ENCODE measurements around the gene SBF1. TPM values are rescaled to one million over a fixed set of nuclear protein-coding genes. Genes with fewer than 3 reads are reported as not detected.

Gene SBF1
- total RNA-seq, 1 experiment from 2014 or later: 82.1 TPM

- Mint-ChIP-seq H3K4me3 (ENCODE audit: unreplicated experiment) (no peak overlapping the region), H3K27ac (ENCODE audit: low read depth, unreplicated experiment) (no peak overlapping the region), H3K9me3 (ENCODE audit: unreplicated experiment) (no peaks in the 10 kb centered on the region), H3K4me1 (ENCODE audit: insufficient read depth, unreplicated experiment) (no peaks in the 10 kb centered on the region), H3K36me3 (ENCODE audit: insufficient read depth, unreplicated experiment) (peaks cover 33% of the 10 kb centered on the region), H3K27me3 (ENCODE audit: insufficient read depth, unreplicated experiment) (no peaks in the 10 kb centered on the region)
- intact Hi-C loops (cut with micrococcal nuclease): no loop called here
- no peak for TF ChIP-seq CTCF (IDR thresholded peaks at IDR 0.05; ENCODE audit: unreplicated experiment)
- BruUV-seq (replicated peaks): no TSS peak
- POLR2A ChIA-PET: interaction anchor here (1.1 to 1.5 kb wide), 2 partner anchors 11 to 44 kb away, joined by 3 to 4 read pairs; partner anchors contain the start of genes SYCE3 and TYMP
- CTCF ChIA-PET: interaction anchor here (0.6 to 0.7 kb wide), 2 partner anchors 94 to 102 kb away, joined by 3 to 4 read pairs; no protein-coding TSS in a partner anchor
- DNase-seq (ENCODE audit: unreplicated experiment): no peak
These were observed 44.3 kb upstream of the SBF1 start for GRCh38 chr22:50519151-50519550.

- intact Hi-C loops (cut with micrococcal nuclease): no loop called here
- Mint-ChIP-seq H3K36me3 (ENCODE audit: insufficient read depth, unreplicated experiment) (peaks cover 28% of the 10 kb centered on the region), H3K9me3 (ENCODE audit: unreplicated experiment) (no peaks in the 10 kb centered on the region), H3K27me3 (ENCODE audit: insufficient read depth, unreplicated experiment) (no peaks in the 10 kb centered on the region), H3K4me3 (ENCODE audit: unreplicated experiment) (no peak overlapping the region), H3K4me1 (ENCODE audit: insufficient read depth, unreplicated experiment) (no peaks in the 10 kb centered on the region), H3K27ac (ENCODE audit: low read depth, unreplicated experiment) (no peak overlapping the region)
- ChIA-PET CTCF (interaction anchor here (0.6 kb wide), 1 partner anchor 94 kb away, joined by 4 read pairs; no protein-coding TSS in a partner anchor), POLR2A (interaction anchor here (1.1 to 1.5 kb wide), 2 partner anchors 11 to 44 kb away, joined by 3 to 4 read pairs; partner anchors contain the start of genes SYCE3 and TYMP)
- no TSS peak for BruUV-seq (replicated peaks)
- DNase-seq (ENCODE audit: unreplicated experiment): no peak
- TF ChIP-seq CTCF (IDR thresholded peaks at IDR 0.05; ENCODE audit: unreplicated experiment): no peak
These were observed 43.8 kb upstream of the SBF1 start for GRCh38 chr22:50518606-50519005.

GRCh38 chr22:50517495-50518260, 42.8 kb upstream of the SBF1 start:
- DNase-seq (ENCODE audit: unreplicated experiment): no peak
- no peak for TF ChIP-seq CTCF (IDR thresholded peaks at IDR 0.05; ENCODE audit: unreplicated experiment)
- Mint-ChIP-seq H3K27me3 (ENCODE audit: insufficient read depth, unreplicated experiment) (no peaks in the 10 kb centered on the region), H3K9me3 (ENCODE audit: unreplicated experiment) (no peaks in the 10 kb centered on the region), H3K27ac (ENCODE audit: low read depth, unreplicated experiment) (no peak overlapping the region), H3K4me1 (ENCODE audit: insufficient read depth, unreplicated experiment) (no peaks in the 10 kb centered on the region), H3K36me3 (ENCODE audit: insufficient read depth, unreplicated experiment) (peaks cover 31% of the 10 kb centered on the region), H3K4me3 (ENCODE audit: unreplicated experiment) (no peak overlapping the region)
- ChIA-PET CTCF (interaction anchor here (0.5 kb wide), 1 partner anchor 102 kb away, joined by 4 read pairs; no protein-coding TSS in a partner anchor), POLR2A (interaction anchor here (0.7 kb wide), 1 partner anchor 10 kb away, joined by 3 read pairs; the partner anchor contains the start of genes LMF2 and NCAPH2)
- BruUV-seq (replicated peaks): TSS peak; percentile 10
- intact Hi-C loops (cut with micrococcal nuclease): no loop called here

- DNase-seq (ENCODE audit: unreplicated experiment): no peak
- H3K36me3 Mint-ChIP-seq (ENCODE audit: insufficient read depth, unreplicated experiment): peaks cover 38% of the 10 kb centered on the region
- CTCF ChIA-PET: interaction anchor here (0.5 to 0.6 kb wide), 2 partner anchors 9 to 103 kb away, joined by 3 to 4 read pairs; no protein-coding TSS in a partner anchor
- TF ChIP-seq CTCF (IDR thresholded peaks at IDR 0.05; ENCODE audit: unreplicated experiment): no peak
- H3K27ac Mint-ChIP-seq (ENCODE audit: low read depth, unreplicated experiment): no peak overlapping the region
- H3K27me3 Mint-ChIP-seq (ENCODE audit: insufficient read depth, unreplicated experiment): no peaks in the 10 kb centered on the region
- BruUV-seq (replicated peaks): no TSS peak
- POLR2A ChIA-PET: interaction anchor here (0.7 kb wide), 1 partner anchor 9 kb away, joined by 3 read pairs; the partner anchor contains the start of genes LMF2 and NCAPH2
- no peaks in the 10 kb centered on the region for H3K9me3 Mint-ChIP-seq (ENCODE audit: unreplicated experiment)
- no peak overlapping the region for H3K4me3 Mint-ChIP-seq (ENCODE audit: unreplicated experiment)
- intact Hi-C loops (cut with micrococcal nuclease): no loop called here
- no peaks in the 10 kb centered on the region for H3K4me1 Mint-ChIP-seq (ENCODE audit: insufficient read depth, unreplicated experiment)
These were observed 42.1 kb upstream of the SBF1 start for GRCh38 chr22:50516891-50517290.
